ENCODE measurements around the gene LARGE1.
"Not testable (repeated sequence)": the region's sequence is repeated elsewhere in the genome, so short reads cannot be mapped to it uniquely, and the experiment has no call there.

The LARGE1 gene

GRCh38 chr22:33476716-33477115 is 443.6 kb downstream of the LARGE1 start:
- DNase-seq (ENCODE audit: low read depth in 2 of 2): no peak

GRCh38 chr22:33476206-33476605 is 444.1 kb downstream of the LARGE1 start:
- DNase-seq (ENCODE audit: low read depth in 2 of 2): no peak

GRCh38 chr22:33474587-33474986 is 445.7 kb downstream of the LARGE1 start:
- DNase-seq (ENCODE audit: low read depth in 2 of 2): no peak

GRCh38 chr22:33472462-33473344 is 447.6 kb downstream of the LARGE1 start:
- peak in 1 of 2 experiments; percentile 8 for DNase-seq (ENCODE audit: low read depth in 2 of 2)

- DNase-seq (ENCODE audit: low read depth in 2 of 2): no peak
Measured at GRCh38 chr22:33470456-33470855, 449.8 kb downstream of the LARGE1 start.

GRCh38 chr22:33467620-33468095 is 452.6 kb downstream of the LARGE1 start:
- peak in 1 of 2 experiments; percentile 9 for DNase-seq (ENCODE audit: low read depth in 2 of 2)

- no peak for DNase-seq (ENCODE audit: low read depth in 2 of 2)
Measured at GRCh38 chr22:33467080-33467479, 453.2 kb downstream of the LARGE1 start.

GRCh38 chr22:33465554-33465953 is 454.7 kb downstream of the LARGE1 start:
- DNase-seq (ENCODE audit: low read depth in 2 of 2): no peak

GRCh38 chr22:33464698-33465097 is 455.6 kb downstream of the LARGE1 start:
- no peak for DNase-seq (ENCODE audit: low read depth in 2 of 2)

- DNase-seq (ENCODE audit: low read depth in 2 of 2): no peak
Measured at GRCh38 chr22:33461698-33462434, 458.4 kb downstream of the LARGE1 start.

- DNase-seq (ENCODE audit: low read depth in 2 of 2): not testable (repeated sequence)
Measured at GRCh38 chr22:33461245-33461644, 459.0 kb downstream of the LARGE1 start.

- no peak for DNase-seq (ENCODE audit: low read depth in 2 of 2)
Measured at GRCh38 chr22:33459137-33459536, 461.1 kb downstream of the LARGE1 start.

GRCh38 chr22:33456511-33456910 is 463.8 kb downstream of the LARGE1 start:
- no peak for DNase-seq (ENCODE audit: low read depth in 2 of 2)

GRCh38 chr22:33455036-33455435 is 465.2 kb downstream of the LARGE1 start:
- DNase-seq (ENCODE audit: low read depth in 2 of 2): no peak

- DNase-seq (ENCODE audit: low read depth in 2 of 2): no peak
Measured at GRCh38 chr22:33451866-33452469, 468.3 kb downstream of the LARGE1 start.

- DNase-seq (ENCODE audit: low read depth in 2 of 2): no peak
Measured at GRCh38 chr22:33450756-33451155, 469.5 kb downstream of the LARGE1 start.

GRCh38 chr22:33447733-33448132 is 472.5 kb downstream of the LARGE1 start:
- no peak for DNase-seq (ENCODE audit: low read depth in 2 of 2)

- DNase-seq (ENCODE audit: low read depth in 2 of 2): no peak
Measured at GRCh38 chr22:33443683-33444082, 476.6 kb downstream of the LARGE1 start.

- no peak for DNase-seq (ENCODE audit: low read depth in 2 of 2)
Measured at GRCh38 chr22:33440756-33441155, 479.5 kb downstream of the LARGE1 start.

GRCh38 chr22:33438273-33438672 is 482.0 kb downstream of the LARGE1 start:
- DNase-seq (ENCODE audit: low read depth in 2 of 2): peak; percentile 48 to 51

GRCh38 chr22:33431300-33431699 is 489.0 kb downstream of the LARGE1 start:
- DNase-seq (ENCODE audit: low read depth in 2 of 2): no peak

GRCh38 chr22:33429281-33429680 is 491.0 kb downstream of the LARGE1 start:
- no peak for DNase-seq (ENCODE audit: low read depth in 2 of 2)
